ENCODE data around the gene HBS1L.
A peak's percentile ranks its signal among the peaks of the same experiment; 100 is the strongest.

Gene HBS1L

DNA sequence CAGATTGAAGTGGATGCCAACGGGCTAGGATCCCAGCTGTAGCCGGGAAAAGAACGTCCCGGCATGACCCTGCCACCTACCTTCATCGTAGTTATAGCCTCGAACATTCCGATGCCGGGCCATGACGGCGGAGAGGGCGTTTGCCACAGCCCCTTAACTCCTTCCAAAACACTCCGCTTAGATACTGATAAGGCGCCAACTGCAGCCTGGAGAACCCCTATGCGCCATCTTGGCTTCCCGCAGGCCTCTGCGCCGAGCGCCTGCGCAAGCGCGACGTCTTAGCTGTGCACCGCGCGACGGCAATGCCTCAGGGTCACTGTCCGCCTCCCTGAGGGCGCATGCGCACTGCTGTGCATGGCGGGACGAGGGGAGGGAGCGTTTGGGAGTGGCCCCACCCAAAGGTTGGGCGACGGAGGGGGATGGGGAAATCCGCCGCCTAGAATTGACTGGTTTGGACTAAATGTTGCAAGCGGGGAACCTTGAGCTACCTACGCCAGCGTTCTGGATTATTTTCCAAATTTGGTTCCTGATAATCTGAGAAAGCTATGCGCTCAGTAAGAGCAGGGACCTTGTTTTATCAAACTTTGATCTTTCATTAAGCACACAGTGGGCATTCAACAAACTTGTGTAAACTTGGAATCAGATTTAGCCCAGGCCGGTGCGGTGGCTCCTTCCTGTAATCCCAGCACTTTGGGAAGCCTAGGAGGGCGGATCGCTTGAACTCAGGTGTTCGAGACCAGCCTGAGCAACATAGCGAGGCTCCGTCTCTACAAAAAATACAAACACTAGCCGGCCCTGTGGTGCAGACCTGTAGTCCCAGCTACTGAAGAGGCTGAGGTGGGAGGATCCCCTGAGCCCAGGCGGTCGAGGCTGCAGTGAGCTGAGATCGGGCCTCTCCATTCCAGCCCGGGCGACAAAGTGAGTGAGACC is at the start of gene HBS1L:
HBS1L (minus strand) TSS at position 254 of the 930 bp plus-strand sequence; CDS start at position 123, 131 bp downstream.
- peak; percentile 95 for DNase-seq (ENCODE audit: low read depth)

DNA sequence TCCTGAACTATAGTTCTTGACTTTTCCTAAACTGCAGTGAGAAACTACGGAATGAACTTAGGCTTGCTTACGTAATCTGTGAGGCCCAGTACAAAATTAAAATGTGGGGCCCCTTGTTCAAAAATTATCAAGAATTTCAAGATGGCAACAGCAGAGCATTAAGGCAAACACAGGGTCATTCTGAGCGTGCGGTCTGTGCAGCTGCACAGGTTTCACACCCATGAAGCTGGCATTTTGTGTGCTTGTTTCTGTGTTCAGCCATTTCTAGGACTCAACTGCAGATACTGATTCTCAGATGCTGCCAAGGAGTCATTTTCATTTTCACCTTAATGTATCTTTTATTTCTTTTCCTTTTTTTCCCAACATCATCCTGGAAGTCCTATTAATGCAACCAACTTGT is 49.6 kb upstream of the HBS1L start:
- DNase-seq (ENCODE audit: low read depth): no peak

GRCh38 chr6:135102191-135102590 is 47.6 kb upstream of the HBS1L start:
- no peak for DNase-seq (ENCODE audit: low read depth)

DNA sequence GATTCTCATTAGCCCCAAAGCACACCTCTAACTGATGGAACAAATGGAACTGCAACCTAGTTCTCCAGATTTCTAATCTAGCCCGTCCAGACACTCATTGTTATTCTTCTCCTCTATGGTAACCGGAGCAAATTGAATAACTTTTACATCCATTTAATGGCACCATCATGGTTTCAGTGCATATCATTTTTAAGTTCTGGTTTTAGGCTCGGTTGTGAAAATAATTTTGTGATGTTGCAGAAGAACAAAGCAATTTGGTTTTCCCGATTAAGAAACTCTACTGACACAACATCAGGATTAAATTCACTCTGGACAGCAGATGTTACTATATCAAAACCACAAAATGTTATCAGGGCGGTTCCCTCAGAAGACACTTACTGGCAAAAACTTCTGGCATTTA is 42.5 kb upstream of the HBS1L start:
- DNase-seq (ENCODE audit: low read depth): no peak

DNA sequence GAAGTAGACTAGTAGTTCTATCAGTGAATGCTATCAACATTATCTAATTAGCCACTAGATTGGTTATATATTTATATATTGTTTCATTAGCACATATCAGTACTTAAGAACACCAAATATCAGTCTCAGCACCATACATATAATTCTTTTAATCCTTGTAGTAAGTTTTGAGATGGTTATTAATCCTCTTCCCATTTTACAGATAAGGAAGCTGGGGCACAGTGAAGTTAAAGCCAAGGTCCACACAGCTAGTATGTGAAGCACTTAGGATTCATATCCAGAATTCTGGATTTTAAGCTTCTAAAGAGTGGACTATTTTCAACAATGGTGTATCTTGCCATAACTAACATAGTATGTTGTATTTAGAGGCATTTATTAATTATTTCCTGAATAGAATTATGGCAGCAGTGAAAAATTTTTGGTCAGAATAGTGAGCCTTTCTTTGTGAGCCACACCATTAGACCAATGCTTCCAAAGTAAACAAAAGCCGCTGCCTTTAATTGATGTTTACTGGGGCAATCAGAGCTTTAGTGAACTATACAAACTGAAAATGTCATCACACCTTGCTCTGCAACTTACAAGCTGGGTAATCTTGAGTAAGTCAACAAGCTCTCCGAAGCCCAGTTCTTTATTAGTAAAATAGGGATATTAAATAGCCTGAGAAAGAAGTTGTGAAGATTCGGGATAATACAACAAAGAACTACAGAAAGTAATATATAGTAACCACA is 41.9 kb upstream of the HBS1L start:
- DNase-seq (ENCODE audit: low read depth): no peak

DNA sequence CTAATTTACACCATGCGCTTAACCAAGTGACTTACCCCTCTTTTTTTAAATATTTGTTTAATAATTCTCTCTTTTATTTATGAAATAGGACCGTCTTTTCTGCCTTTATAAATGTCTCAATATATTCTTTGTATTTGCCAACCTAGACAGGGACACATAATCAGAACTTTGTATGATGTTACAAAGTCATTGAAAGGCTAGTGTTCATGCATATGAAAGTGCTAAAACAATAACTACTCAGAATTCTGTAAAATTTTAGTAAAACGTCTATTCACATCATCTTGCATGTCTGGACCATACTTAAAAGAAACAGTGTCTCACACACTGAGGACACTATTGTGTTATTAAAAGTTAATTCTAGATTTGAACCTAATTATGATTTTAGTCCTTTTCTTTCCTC is 41.1 kb upstream of the HBS1L start:
- no peak for DNase-seq (ENCODE audit: low read depth)

- no peak for DNase-seq (ENCODE audit: low read depth)
Measured at GRCh38 chr6:135094403-135094821, 39.8 kb upstream of the HBS1L start.

DNA sequence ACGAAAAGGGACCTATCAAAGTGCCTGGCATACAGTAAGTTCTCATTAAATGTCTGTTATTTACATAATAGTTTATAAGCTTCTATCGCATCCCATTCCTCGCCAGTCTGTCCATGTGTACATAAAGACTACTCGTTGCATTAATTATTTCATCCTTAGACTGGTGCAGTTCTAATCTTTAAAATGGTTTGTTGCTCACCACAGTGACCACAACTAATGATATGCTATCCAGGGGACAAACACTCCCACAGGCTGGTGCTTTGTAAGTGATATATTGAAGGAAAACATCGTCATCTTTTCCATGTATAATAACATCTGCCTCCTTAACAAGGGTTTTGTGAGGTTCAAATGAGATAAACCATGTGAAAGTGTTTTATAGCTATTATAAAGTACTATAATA is 39.0 kb upstream of the HBS1L start:
- no peak for DNase-seq (ENCODE audit: low read depth)

GRCh38 chr6:135092724-135093123 is 38.1 kb upstream of the HBS1L start:
- DNase-seq (ENCODE audit: low read depth): no peak

DNA sequence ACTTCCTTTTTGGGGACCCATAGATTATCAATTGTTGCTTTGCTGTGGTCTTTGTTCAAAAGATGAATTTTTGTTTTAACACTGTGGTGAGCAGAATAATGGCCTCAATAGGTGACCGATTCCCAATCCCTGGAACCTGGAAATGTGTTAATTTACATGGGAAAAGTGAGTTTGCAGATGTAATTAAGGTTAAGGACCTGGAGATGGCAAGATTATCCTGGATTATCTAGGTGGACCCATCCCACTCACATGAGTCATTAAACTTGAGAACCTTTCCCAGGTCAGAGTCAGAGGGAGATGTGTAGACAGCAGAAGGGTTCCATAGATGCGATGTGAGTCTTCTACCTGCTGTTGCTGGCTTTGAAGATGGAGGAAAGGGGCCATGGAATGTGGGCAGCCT is 36.2 kb upstream of the HBS1L start:
- DNase-seq (ENCODE audit: low read depth): no peak

DNA sequence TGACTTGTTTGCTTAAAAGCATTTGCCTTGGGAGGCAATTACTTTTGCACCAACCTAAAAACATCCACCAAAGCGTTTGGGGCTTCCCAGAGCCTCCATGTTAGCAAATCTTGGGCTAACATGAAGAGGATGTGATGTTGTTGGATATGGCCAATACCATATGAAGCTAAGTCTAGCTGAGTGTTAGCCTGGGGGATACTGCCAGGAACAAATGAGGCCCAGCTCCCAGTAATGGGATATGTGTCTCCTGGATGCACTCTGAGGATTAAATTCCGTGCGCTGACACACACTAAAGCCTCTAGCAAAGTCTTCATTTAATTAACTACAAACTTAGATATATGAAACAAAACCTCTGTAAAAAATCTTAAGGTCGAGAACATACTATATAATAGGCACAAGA is 35.3 kb upstream of the HBS1L start:
- no peak for DNase-seq (ENCODE audit: low read depth)

- no peak for DNase-seq (ENCODE audit: low read depth)
Measured at GRCh38 chr6:135088818-135089809, 34.5 kb upstream of the HBS1L start.

DNA sequence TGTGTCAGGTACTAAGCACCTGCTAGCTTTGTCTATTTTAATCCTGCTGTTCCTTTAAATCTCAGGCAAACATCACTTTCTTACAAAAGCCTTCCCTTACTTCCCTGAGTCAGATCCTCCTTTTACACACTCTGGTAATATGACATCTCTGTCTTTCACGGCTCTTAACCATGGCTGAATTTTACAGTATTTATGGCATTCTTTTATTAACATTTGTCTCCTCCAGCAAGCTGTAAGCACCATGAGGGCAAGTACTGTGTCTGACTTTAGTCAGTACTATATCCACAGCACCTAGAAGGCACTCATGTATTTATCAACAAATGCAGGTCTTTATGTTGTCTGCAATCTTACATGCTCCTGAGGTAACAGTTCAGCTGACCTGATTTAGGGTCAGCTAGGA is 33.7 kb upstream of the HBS1L start:
- DNase-seq (ENCODE audit: low read depth): no peak

GRCh38 chr6:135087803-135088202 is 33.2 kb upstream of the HBS1L start:
- no peak for DNase-seq (ENCODE audit: low read depth)

- no peak for DNase-seq (ENCODE audit: low read depth)
Measured at GRCh38 chr6:135087403-135087802, 32.8 kb upstream of the HBS1L start.

- DNase-seq (ENCODE audit: low read depth): no peak
Measured at GRCh38 chr6:135086414-135086764, 31.8 kb upstream of the HBS1L start.

- no peak for DNase-seq (ENCODE audit: low read depth)
Measured at GRCh38 chr6:135085700-135086413, 31.2 kb upstream of the HBS1L start.

- DNase-seq (ENCODE audit: low read depth): no peak
Measured at GRCh38 chr6:135084916-135085269, 30.3 kb upstream of the HBS1L start.

GRCh38 chr6:135084001-135084915 is 29.6 kb upstream of the HBS1L start:
- no peak for DNase-seq (ENCODE audit: low read depth)

GRCh38 chr6:135081966-135082365 is 27.3 kb upstream of the HBS1L start:
- no peak for DNase-seq (ENCODE audit: low read depth)

Measured in stimulated activated CD8-positive, alpha-beta memory T cell treated with anti-CD3 and anti-CD28 coated beads, Interleukin-15, amount 100 ng/mL, for 24 hours (primary cell).